ENCODE results near the gene NEK9.

DNA sequence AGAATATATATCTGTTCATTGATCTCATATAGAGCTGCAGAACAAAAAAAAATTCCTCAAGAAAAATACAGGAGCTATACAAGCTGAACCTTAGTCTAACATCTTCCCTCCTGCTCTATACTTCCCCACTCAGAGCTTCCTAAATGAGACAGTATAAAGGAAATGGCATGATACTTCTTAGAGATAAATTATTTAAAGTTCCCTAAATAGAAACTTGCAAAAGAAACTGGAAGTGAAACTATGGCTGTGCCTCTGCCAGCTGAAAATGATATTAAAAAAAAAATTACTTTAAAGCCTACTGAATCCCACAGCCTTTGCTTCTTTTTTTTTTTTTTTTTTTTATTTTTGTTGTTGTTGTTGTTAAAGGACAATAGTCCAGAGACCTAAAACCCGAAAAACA, 11.6 kb upstream of the NEK9 start:
- TF ChIP-seq, protein P1, sequence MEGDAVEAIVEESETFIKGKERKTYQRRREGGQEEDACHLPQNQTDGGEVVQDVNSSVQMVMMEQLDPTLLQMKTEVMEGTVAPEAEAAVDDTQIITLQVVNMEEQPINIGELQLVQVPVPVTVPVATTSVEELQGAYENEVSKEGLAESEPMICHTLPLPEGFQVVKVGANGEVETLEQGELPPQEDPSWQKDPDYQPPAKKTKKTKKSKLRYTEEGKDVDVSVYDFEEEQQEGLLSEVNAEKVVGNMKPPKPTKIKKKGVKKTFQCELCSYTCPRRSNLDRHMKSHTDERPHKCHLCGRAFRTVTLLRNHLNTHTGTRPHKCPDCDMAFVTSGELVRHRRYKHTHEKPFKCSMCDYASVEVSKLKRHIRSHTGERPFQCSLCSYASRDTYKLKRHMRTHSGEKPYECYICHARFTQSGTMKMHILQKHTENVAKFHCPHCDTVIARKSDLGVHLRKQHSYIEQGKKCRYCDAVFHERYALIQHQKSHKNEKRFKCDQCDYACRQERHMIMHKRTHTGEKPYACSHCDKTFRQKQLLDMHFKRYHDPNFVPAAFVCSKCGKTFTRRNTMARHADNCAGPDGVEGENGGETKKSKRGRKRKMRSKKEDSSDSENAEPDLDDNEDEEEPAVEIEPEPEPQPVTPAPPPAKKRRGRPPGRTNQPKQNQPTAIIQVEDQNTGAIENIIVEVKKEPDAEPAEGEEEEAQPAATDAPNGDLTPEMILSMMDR (IDR thresholded peaks at IDR 0.05): no peak
- TF ChIP-seq POLR2A (IDR thresholded peaks at IDR 0.05) (peak in 1 of 4 donors; percentile 25), POLR2AphosphoS5 (IDR thresholded peaks at IDR 0.05) (no peak)

Data from upper lobe of left lung (tissue), 4 donors.